LoVo (cell line): Measurements from ENCODE around the gene MYO1G.
"Not testable (repeated sequence)": the region's sequence is repeated elsewhere in the genome, so short reads cannot be mapped to it uniquely, and the experiment has no call there.

Experiments
- DNase-seq: peaks from one replicate; pipeline ENCODE4 v3.0.0-alpha.2; 2016; ENCODE audit warnings: low spot score

The MYO1G gene

GRCh38 chr7:44978511-44979366 lies at the start of gene MYO1G:
MYO1G (minus strand) TSS chr7:44979015; CDS start chr7:44978961, 54 bp downstream.
- DNase-seq, result no peak

GRCh38 chr7:45028138-45028919 lies 49.5 kb upstream of the MYO1G start:
- DNase-seq, result no peak

- no peak for DNase-seq
Observed at GRCh38 chr7:45027774-45028114, 48.9 kb upstream of the MYO1G start.

- no peak for DNase-seq
Observed at GRCh38 chr7:45026984-45027773, 48.4 kb upstream of the MYO1G start.

- no peak for DNase-seq
Observed at GRCh38 chr7:45026013-45026412, 47.2 kb upstream of the MYO1G start.

- DNase-seq, result not testable (repeated sequence)
Observed at GRCh38 chr7:45025473-45025872, 46.7 kb upstream of the MYO1G start.

- no peak for DNase-seq
Observed at GRCh38 chr7:45024126-45024744, 45.4 kb upstream of the MYO1G start.

- no peak for DNase-seq
Observed at GRCh38 chr7:45021604-45022296, 42.9 kb upstream of the MYO1G start.

GRCh38 chr7:45020915-45021314 lies 42.1 kb upstream of the MYO1G start:
- no peak for DNase-seq

- DNase-seq, result no peak
Observed at GRCh38 chr7:45017253-45017652, 38.4 kb upstream of the MYO1G start.

- no peak for DNase-seq
Observed at GRCh38 chr7:45015313-45015712, 36.5 kb upstream of the MYO1G start.

GRCh38 chr7:45013465-45013967 lies 34.7 kb upstream of the MYO1G start:
- no peak for DNase-seq

GRCh38 chr7:45007571-45008328 lies 28.9 kb upstream of the MYO1G start:
- no peak for DNase-seq

- no peak for DNase-seq
Observed at GRCh38 chr7:45007106-45007505, 28.3 kb upstream of the MYO1G start.

- DNase-seq, result no peak
Observed at GRCh38 chr7:45003789-45004188, 25.0 kb upstream of the MYO1G start.

GRCh38 chr7:45001826-45002225 lies 23.0 kb upstream of the MYO1G start:
- no peak for DNase-seq

GRCh38 chr7:45001138-45001694 lies 22.4 kb upstream of the MYO1G start:
- DNase-seq, result no peak

- peak; percentile 31 for DNase-seq
Observed at GRCh38 chr7:45000093-45001032, 21.5 kb upstream of the MYO1G start, which contains the start of gene CCM2. CCM2 (plus strand) TSS chr7:45000201; CDS start chr7:45000334, 133 bp downstream.
